Muscle layer of colon (tissue), 2 donors: ENCODE measurements around the gene HBM.

Experiments
- H3K27ac ChIP-seq: one replicate; pipeline ENCODE4 v1.7.0; 2013; ENCODE audit warnings: low read depth, mild to moderate bottlenecking, low read length, moderate library complexity
- H3K27me3 ChIP-seq, 2 donors: one replicate each; pipeline ENCODE4 v1.7.0; 2013; ENCODE audit warnings: low read length in 2 of 2, mild to moderate bottlenecking in 2 of 2; ENCODE audit not compliant: insufficient read depth in 2 of 2, control insufficient read depth in 1 of 2
- H3K36me3 ChIP-seq: one replicate; pipeline ENCODE4 v1.7.0; 2013; ENCODE audit warnings: mild to moderate bottlenecking, low read length; ENCODE audit not compliant: insufficient read depth
- H3K4me1 ChIP-seq: one replicate; pipeline ENCODE4 v1.7.0; 2013; ENCODE audit warnings: mild to moderate bottlenecking, low read length; ENCODE audit not compliant: insufficient read depth
- H3K4me3 ChIP-seq, 2 donors: one replicate each; pipeline ENCODE4 v1.7.0; 2013; ENCODE audit warnings: low read length in 2 of 2, low read depth in 1 of 2, mild to moderate bottlenecking in 1 of 2, moderate library complexity in 1 of 2
- H3K9ac ChIP-seq: one replicate; pipeline ENCODE4 v1.7.0; 2013; ENCODE audit warnings: low read length
- H3K9me3 ChIP-seq: one replicate; pipeline ENCODE4 v1.7.0; 2013; ENCODE audit warnings: mild to moderate bottlenecking, low read length
- donor health status: abdominal sarcoma.
- donor health status: Adenocarcinoma of cecum.

The HBM gene

GRCh38 chr16:129075-129474, 36.7 kb upstream of the HBM start:
- H3K27ac ChIP-seq, result no peak overlapping the region
- H3K9ac ChIP-seq, result no peak overlapping the region
- H3K9me3 ChIP-seq, result no peaks in the 10 kb centered on the region
- H3K4me3 ChIP-seq, result no peak overlapping the region
- no peaks in the 10 kb centered on the region for H3K4me1 ChIP-seq
- H3K27me3 ChIP-seq, result no peaks in the 10 kb centered on the region
- H3K36me3 ChIP-seq, result peaks cover 15% of the 10 kb centered on the region

- Histone ChIP-seq H3K9ac (no peak overlapping the region), H3K4me1 (no peaks in the 10 kb centered on the region), H3K36me3 (peaks cover 11% of the 10 kb centered on the region), H3K27me3 (no peaks in the 10 kb centered on the region), H3K9me3 (no peaks in the 10 kb centered on the region), H3K27ac (no peak overlapping the region), H3K4me3 (no peak overlapping the region)
These were observed 35.1 kb upstream of the HBM start for GRCh38 chr16:130533-131173.

DNA sequence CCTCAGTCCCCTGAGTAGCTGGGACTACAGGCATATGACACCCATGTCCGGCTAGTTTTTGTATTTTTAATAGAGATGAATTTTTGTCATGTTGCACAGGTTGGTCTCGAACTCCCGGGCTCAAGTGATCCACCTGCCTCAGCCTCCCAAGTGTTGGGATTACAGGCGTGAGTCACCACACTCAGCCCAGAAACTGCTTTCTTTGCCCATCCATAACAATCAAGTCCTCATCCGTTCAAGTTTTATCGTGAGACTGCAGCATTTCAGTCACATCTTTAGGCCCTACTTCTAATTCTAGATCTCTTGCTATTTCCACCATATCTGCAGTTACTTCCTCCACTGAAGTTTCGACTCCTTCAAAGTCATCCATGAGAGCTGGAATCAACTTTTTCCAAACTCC, 33.7 kb upstream of the HBM start:
- H3K4me3 ChIP-seq, result no peak overlapping the region
- peaks cover 4% of the 10 kb centered on the region for H3K4me1 ChIP-seq
- no peak overlapping the region for H3K9ac ChIP-seq
- H3K27me3 ChIP-seq, result no peaks in the 10 kb centered on the region
- H3K27ac ChIP-seq, result no peak overlapping the region
- H3K9me3 ChIP-seq, result no peaks in the 10 kb centered on the region
- H3K36me3 ChIP-seq, result peaks cover 11% of the 10 kb centered on the region

DNA sequence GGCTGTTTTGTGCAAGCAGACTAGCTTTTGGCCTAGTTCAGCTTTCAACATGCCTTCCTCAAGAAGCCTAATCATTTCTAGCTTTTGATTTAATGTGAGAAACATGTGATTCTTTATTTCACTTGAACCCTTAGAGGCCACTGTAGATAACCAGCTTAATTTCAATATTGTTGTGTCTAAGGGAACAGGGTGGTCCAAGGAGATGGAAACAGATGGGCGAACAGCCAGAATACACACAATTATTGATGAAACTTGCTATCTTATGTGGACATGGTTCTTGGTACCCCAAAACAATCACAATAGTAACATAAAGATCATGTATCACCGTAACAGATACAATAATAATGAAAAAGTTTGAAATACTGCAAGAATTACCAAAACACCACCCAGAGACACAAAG, 32.1 kb upstream of the HBM start:
- Histone ChIP-seq H3K9ac (no peak overlapping the region), H3K27ac (no peak overlapping the region), H3K27me3 (no peaks in the 10 kb centered on the region), H3K9me3 (no peaks in the 10 kb centered on the region), H3K4me1 (peaks cover 4% of the 10 kb centered on the region), H3K36me3 (peaks cover 11% of the 10 kb centered on the region), H3K4me3 (no peak overlapping the region)

DNA sequence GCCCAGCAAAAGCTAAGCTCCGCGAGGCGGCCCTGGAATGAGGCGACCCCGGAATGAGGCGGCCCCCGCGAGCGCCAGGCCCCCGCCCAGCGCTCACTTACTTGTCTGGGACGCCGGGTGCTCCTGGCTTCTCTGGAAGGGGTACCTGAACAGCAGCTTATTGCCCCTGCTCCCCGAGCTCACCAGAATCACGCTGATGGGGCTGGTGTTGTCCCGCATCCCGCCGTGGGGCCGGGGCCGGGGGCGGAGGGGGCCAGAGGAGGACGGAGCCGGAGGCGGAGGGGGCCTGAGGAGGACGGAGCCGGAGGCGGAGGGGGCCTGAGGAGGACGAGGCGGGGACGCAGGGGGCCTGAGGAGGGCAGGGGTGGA, 27.7 kb upstream of the HBM start:
- peak overlapping the region; percentile 44 for H3K9ac ChIP-seq
- H3K4me1 ChIP-seq, result peaks cover 4% of the 10 kb centered on the region
- no peaks in the 10 kb centered on the region for H3K9me3 ChIP-seq
- H3K4me3 ChIP-seq, result peak overlapping the region; percentile 45 to 68
- peak overlapping the region; percentile 73 for H3K27ac ChIP-seq
- no peaks in the 10 kb centered on the region for H3K36me3 ChIP-seq
- no peaks in the 10 kb centered on the region for H3K27me3 ChIP-seq

DNA sequence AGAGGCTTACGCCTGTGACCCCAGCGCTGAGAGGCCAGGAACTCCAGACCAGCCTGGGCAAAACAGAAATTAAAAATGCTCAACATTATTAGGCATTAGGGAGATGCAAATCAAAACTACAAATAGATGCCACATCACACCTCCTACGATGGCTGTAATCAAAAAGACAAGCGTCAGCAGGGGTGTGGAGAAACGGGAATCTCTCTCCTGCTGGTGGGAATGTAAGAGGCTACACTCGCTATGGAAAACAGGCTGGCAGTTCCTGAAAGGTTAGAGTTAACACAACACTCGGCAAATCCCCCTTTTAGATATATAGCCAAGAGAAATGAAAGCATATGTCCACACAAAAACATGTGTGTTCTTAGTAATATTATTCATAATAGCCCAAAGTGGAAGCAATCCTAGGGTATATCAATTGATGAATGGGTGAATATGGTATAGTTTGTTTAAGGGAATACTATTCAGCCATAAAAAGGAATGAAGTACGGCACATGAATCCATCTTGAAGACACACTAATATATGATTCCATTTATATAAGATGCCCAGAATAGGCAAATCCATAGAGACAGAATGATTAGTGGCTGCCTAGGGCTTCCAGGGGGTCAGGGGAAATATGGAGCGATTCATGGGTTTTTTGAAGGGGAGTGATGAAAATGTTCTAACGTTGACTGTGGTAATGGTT, 25.5 kb upstream of the HBM start:
- no peaks in the 10 kb centered on the region for H3K36me3 ChIP-seq
- H3K27ac ChIP-seq, result no peak overlapping the region
- H3K4me1 ChIP-seq, result peaks cover 4% of the 10 kb centered on the region
- H3K9me3 ChIP-seq, result no peaks in the 10 kb centered on the region
- no peak overlapping the region for H3K9ac ChIP-seq
- H3K27me3 ChIP-seq, result no peaks in the 10 kb centered on the region
- no peak overlapping the region for H3K4me3 ChIP-seq

GRCh38 chr16:142405-142967, 23.3 kb upstream of the HBM start:
- no peaks in the 10 kb centered on the region for H3K36me3 ChIP-seq
- H3K9ac ChIP-seq, result no peak overlapping the region
- H3K9me3 ChIP-seq, result no peaks in the 10 kb centered on the region
- H3K27ac ChIP-seq, result no peak overlapping the region
- H3K27me3 ChIP-seq, result no peaks in the 10 kb centered on the region
- no peak overlapping the region for H3K4me3 ChIP-seq
- H3K4me1 ChIP-seq, result no peaks in the 10 kb centered on the region

DNA sequence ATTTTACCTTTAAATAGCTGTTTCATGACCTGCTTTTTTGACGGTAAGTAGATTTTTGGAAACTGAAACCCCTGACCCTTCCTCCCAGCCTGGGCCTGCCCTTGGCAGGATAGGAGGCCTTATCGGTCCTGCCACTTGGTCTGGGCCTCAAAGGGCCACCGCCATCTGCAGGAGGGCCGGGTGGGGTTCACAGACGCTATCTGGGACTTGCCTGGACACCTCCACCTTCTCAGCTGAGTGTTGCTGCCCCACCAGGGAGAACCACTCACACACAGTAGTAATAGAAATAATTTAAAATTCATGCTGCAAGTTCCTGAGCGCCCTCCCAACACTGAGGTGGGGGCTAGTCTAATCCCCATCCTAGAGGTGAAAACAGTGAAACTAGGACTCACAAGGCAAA, 22.7 kb upstream of the HBM start:
- no peak overlapping the region for H3K27ac ChIP-seq
- H3K4me3 ChIP-seq, result no peak overlapping the region
- H3K9ac ChIP-seq, result no peak overlapping the region
- H3K4me1 ChIP-seq, result no peaks in the 10 kb centered on the region
- H3K9me3 ChIP-seq, result no peaks in the 10 kb centered on the region
- no peaks in the 10 kb centered on the region for H3K36me3 ChIP-seq
- H3K27me3 ChIP-seq, result no peaks in the 10 kb centered on the region

GRCh38 chr16:143456-143855, 22.3 kb upstream of the HBM start:
- Histone ChIP-seq H3K4me3 (no peak overlapping the region), H3K36me3 (no peaks in the 10 kb centered on the region), H3K27ac (no peak overlapping the region), H3K9me3 (no peaks in the 10 kb centered on the region), H3K9ac (no peak overlapping the region), H3K4me1 (no peaks in the 10 kb centered on the region), H3K27me3 (no peaks in the 10 kb centered on the region)

DNA sequence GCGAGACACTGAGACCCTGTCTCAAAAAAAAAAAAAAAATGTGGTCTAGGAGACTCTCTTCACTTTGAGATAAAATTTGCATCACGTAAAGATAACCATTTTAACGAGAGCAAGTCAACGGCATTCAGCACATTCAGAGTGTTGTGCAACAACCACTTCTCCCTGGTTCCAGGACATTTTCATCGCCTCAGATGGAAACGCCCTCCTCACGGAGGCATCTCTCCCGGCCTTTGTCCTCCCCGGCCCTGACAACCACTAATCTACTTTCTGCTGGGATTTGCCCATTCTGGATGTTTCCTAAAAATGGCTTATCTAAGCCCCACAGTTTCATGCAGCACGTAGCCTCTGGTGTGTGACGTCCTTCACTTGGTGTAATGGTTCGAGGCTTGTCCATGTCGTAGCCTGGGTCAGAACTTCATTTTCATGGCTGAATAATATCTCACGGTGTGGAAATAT, 21.0 kb upstream of the HBM start:
- H3K4me3 ChIP-seq, result no peak overlapping the region
- H3K27me3 ChIP-seq, result no peaks in the 10 kb centered on the region
- no peaks in the 10 kb centered on the region for H3K9me3 ChIP-seq
- H3K27ac ChIP-seq, result no peak overlapping the region
- no peaks in the 10 kb centered on the region for H3K4me1 ChIP-seq
- H3K9ac ChIP-seq, result no peak overlapping the region
- no peaks in the 10 kb centered on the region for H3K36me3 ChIP-seq

GRCh38 chr16:146646-147045, 19.1 kb upstream of the HBM start:
- no peaks in the 10 kb centered on the region for H3K36me3 ChIP-seq
- H3K4me3 ChIP-seq, result no peak overlapping the region
- H3K4me1 ChIP-seq, result no peaks in the 10 kb centered on the region
- H3K27ac ChIP-seq, result no peak overlapping the region
- H3K9me3 ChIP-seq, result no peaks in the 10 kb centered on the region
- H3K27me3 ChIP-seq, result no peaks in the 10 kb centered on the region
- no peak overlapping the region for H3K9ac ChIP-seq
